Mesenteric fat pad (tissue), 1 donor: Measurements from ENCODE around the gene AP1S3. TPM values are rescaled to one million over a fixed set of nuclear protein-coding genes. Genes with fewer than 3 reads are reported as not detected.

ENCODE experiments used
- DNase-seq: peaks from one replicate; pipeline ENCODE4 v3.0.0-alpha.2; 2020; ENCODE audit warnings: low spot score
- total RNA-seq: library from RNA; stranded (reverse); fragmentation: NEBNext Ultra II Directional; extraction: Animal tissue kit (Norgen Biotek cat#: 25700); gene quantifications from one replicate; pipeline ENCODE4 v1.2.1, GENCODE V29; 2021
- donor health status: DM: yes; HTN: yes; CAD: no.

The AP1S3 gene
- total RNA-seq, 1 donor from 2014 or later: 0.61 TPM

- DNase-seq: no peak
These were observed 76.4 kb downstream of the AP1S3 start for GRCh38 chr2:223760838-223761502.

- DNase-seq: no peak
These were observed 77.6 kb downstream of the AP1S3 start for GRCh38 chr2:223759569-223760430.

GRCh38 chr2:223758131-223758840, 79.1 kb downstream of the AP1S3 start:
- no peak for DNase-seq

- no peak for DNase-seq
These were observed 83.4 kb downstream of the AP1S3 start for GRCh38 chr2:223753940-223754339.

GRCh38 chr2:223751012-223751411, 86.4 kb downstream of the AP1S3 start:
- no peak for DNase-seq

- DNase-seq: no peak
These were observed 89.9 kb downstream of the AP1S3 start for GRCh38 chr2:223747392-223748042.

GRCh38 chr2:223746611-223747010, 90.8 kb downstream of the AP1S3 start:
- no peak for DNase-seq

- DNase-seq: no peak
These were observed 92.8 kb downstream of the AP1S3 start for GRCh38 chr2:223744580-223744979.

GRCh38 chr2:223740679-223741078, 96.7 kb downstream of the AP1S3 start:
- DNase-seq: no peak

GRCh38 chr2:223737207-223737606, 100.2 kb downstream of the AP1S3 start:
- DNase-seq: no peak

- DNase-seq: no peak
These were observed 100.9 kb downstream of the AP1S3 start for GRCh38 chr2:223736488-223736887.

- DNase-seq: no peak
These were observed 101.6 kb downstream of the AP1S3 start for GRCh38 chr2:223735659-223736244.

GRCh38 chr2:223735035-223735640, 102.2 kb downstream of the AP1S3 start:
- DNase-seq: no peak

- DNase-seq: no peak
These were observed 103.0 kb downstream of the AP1S3 start for GRCh38 chr2:223734346-223734745.

GRCh38 chr2:223732346-223732745, 105.0 kb downstream of the AP1S3 start:
- no peak for DNase-seq

GRCh38 chr2:223731503-223731902, 105.9 kb downstream of the AP1S3 start:
- no peak for DNase-seq

GRCh38 chr2:223729781-223730180, 107.6 kb downstream of the AP1S3 start:
- DNase-seq: no peak

- DNase-seq: no peak
These were observed 109.8 kb downstream of the AP1S3 start for GRCh38 chr2:223727562-223727961.

- no peak for DNase-seq
These were observed 111.1 kb downstream of the AP1S3 start for GRCh38 chr2:223725986-223726970.
